Superior temporal gyrus (tissue), 1 donor: ENCODE results near the gene UGT1A8.
"Not testable (repeated sequence)": the region's sequence is repeated elsewhere in the genome, so short reads cannot be mapped to it uniquely, and the experiment has no call there.

Source experiments
- DNase-seq: peaks from one replicate; pipeline ENCODE4 v3.0.0-alpha.2; 2016; ENCODE audit errors: extremely low spot score

Gene UGT1A8

GRCh38 chr2:233686928-233687327, 69.5 kb downstream of the UGT1A8 start:
- DNase-seq, result no peak

DNA sequence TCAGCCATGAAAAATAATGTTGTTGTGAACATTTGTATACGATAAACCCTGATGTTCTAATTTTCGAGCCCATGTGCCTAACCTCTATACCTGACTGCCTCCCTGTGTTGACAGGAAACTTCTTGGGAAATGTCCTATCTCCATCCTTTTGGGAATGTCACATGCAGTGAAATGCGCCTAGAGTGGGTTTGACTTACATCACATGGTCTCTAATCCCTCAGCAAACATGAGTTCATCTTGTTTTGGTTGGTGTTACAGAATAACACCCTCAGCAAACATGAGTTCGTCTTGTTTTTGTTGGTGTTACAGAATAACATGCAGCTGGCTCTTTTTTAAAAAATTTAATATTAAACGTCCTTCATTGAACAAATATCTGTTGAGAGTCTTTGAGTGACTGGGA, 70.9 kb downstream of the UGT1A8 start:
- no peak for DNase-seq

GRCh38 chr2:233689031-233689430, 71.6 kb downstream of the UGT1A8 start:
- DNase-seq, result no peak

DNA sequence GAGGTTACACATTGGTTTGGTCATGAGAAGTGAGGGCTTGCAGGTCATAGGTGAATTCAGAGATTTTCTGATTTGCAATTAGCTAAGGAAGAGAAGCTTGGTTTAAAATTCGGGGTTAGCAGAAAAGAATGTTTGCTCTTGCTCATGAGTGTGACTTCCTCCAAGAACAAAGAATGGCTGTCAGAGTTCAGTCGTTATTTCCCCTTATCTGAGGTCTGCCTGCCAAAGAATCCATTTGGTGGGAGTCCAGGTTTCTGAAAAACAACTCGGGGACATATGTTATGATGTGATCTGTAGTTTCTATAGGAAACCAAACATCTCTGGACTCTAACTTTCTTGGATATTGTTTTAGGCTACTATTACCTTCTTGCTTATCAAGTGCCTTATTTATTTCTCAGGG, 72.1 kb downstream of the UGT1A8 start:
- no peak for DNase-seq

GRCh38 chr2:233690444-233690843, 73.0 kb downstream of the UGT1A8 start:
- DNase-seq, result no peak

DNA sequence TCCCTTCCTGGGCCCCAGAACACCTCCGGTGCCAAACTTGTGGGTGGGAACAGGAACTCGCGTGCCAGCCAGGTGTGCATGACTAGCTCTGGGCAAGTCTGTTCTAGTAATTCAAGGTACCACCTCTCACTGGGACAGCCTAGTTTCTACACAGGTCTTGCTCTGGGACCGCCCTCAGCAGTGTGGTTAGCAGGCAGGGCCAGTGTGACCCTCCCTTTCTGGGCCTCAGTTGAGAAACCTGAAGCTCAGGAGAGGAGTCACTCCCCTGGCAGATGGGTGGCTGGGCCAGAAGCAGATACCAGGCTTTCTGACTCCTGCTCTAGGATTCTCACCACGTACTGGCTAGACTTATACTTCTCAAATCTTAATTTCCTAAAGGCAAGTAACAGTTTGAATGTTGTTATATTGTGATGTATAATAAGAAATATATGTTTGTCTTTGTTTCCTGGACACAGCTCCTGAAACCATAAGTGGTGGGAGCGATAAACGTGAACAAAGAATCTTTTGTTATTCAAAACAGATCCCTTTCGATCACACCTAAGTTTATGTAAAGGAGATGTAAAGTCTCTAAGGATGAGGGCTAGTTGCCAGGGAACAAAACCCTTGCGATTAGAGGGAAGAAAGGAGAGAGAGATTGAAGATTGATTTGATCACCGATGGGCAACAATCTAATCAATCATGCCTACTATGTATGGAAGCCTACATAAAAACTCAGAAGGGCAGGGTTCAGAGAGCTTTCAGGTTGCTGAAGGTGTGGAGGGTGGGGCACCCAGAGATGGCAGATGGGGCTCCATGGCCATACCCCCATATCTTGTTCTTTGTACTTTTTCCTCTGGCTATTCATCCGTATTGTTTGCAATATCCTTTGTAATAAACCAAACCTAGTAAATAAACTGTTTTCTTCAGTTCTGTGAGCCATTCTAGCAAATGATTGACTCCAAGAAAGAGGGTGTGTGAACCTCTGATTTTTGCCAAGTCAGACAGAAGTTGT, 74.3 kb downstream of the UGT1A8 start:
- no peak for DNase-seq

- no peak for DNase-seq
Observed at GRCh38 chr2:233692648-233693047, 75.2 kb downstream of the UGT1A8 start, which contains the start of gene UGT1A6. TSS of gene UGT1A6 (plus strand) at chr2:233692890. CDS start at chr2:233693005, 115 bp downstream.

GRCh38 chr2:233693963-233694362, 76.5 kb downstream of the UGT1A8 start:
- no peak for DNase-seq

DNA sequence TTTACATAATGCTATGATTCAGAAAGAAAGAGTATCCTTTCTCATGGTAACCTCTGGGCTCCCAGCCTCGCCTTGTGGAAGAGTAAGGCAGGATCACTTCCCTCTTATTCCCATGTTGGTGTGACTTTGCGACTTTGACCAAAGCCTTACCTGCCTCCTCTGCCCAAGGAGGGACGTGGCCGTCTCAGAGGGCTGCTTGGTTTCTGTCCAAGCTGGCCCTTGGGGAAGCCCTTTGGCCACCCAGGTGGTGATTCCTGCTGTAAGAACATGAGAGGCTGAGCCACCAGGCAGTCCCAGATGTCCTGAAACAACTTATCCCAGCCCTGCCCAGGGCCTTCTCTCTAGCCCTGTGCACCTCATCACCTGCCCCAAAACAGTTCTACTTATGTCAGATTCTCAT, 81.3 kb downstream of the UGT1A8 start:
- DNase-seq, result no peak

GRCh38 chr2:233699424-233700027, 82.1 kb downstream of the UGT1A8 start:
- no peak for DNase-seq

GRCh38 chr2:233700028-233700635, 82.7 kb downstream of the UGT1A8 start:
- peak; percentile 17 for DNase-seq

GRCh38 chr2:233700842-233701241, 83.4 kb downstream of the UGT1A8 start:
- DNase-seq, result not testable (repeated sequence)

DNA sequence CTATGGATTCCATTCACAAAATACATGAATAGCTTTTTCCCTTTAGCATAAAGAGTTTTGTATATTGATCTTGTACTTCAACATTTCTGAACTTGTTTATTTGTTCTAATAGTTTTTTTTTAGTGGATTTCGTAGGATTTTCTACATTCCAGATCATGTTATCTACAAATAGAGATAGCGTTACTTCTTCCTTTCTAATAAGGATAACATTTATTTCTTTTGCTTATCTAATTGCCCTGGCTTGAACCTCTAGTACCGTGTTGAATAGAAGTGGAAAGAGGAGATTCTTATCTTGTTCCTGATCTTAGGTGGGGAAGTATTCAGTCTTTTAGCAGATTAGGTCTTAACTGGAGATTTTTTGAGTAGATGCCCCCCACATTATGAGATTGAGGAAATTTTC, 84.8 kb downstream of the UGT1A8 start:
- no peak for DNase-seq

DNA sequence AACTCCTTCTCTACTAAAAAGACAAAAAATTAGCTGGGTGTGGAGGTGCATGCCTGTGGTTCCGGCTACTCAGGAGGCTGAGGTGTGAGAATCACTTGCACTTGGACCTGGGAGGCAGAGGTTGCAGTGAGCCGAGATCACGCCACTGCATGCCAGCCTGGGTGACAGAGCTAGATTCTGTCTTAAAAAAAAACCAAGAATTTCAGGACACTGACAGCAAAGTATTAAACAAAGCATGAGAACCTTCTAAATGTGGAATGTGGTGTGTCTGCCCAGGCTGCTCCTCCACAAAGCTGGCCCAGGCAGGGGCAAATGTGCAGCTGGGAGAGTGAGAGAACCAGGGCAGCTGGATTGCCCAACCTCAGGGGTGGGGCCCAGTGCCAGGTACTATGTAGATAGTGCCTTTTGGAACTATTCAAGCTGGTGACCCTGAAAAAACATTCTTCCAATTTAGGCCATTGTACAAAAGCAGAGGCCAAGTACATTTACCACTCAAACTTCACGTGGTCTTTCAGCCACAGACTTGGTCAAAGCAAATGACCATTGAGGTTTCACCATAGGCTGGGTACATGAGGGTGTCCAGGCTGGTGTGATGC, 88.6 kb downstream of the UGT1A8 start:
- no peak for DNase-seq

GRCh38 chr2:233706720-233707119, 89.3 kb downstream of the UGT1A8 start:
- no peak for DNase-seq

DNA sequence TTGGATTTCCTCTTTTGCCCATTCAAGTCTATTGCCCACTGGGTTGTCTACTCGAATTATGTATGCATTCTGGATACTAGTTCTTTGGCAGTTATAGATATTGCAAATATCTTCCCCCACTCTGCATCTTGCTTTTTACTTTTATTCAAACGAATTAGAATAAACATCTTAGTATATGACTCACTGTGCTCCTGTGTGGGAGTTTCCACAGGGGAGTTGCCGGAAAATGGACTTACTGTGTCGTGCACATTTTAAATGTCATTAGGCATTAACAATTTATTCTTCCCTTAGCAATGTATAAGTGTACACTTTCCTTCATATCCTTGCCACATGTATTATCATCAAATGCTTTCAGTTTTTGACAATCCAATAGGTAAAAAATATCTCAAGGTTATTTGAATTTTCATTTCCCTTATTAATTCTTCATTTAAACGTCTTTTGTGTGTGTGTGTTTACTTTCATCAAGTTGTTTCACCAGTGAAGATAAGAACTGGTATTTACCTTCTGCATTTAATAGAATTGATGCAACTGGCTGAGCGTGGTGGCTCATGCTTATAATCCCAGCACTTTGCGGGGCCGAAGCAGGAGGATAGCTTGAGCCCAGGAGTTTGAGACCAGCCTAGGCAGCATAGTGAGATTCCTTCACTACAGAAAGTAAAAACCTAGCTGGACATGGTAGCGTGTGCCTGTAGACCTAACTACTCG, 90.7 kb downstream of the UGT1A8 start:
- DNase-seq, result no peak

DNA sequence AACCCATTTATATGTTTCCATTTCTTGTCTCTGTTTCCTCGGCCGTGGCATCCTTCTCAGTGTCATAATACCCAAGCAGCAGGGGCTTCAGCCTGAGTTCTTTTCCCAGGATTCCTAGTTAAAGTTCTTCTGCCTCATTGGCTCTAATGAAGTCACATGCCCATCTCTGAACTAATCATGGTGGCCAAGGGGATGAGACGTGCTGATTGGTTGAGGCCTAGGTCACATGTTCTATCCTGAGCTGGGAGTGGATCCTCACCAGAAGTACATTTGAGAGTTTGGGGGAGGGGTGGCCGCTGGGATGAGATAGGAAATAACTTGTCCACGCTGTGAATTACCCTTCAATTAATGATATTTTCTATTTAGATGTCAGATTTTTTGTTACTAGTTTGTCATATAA, 91.5 kb downstream of the UGT1A8 start:
- no peak for DNase-seq

- DNase-seq, result peak; percentile 74
Observed at GRCh38 chr2:233711312-233712008, 94.0 kb downstream of the UGT1A8 start.

- DNase-seq, result no peak
Observed at GRCh38 chr2:233712611-233713261, 95.3 kb downstream of the UGT1A8 start, which contains the start of gene UGT1A5. TSS of gene UGT1A5 (plus strand) at chr2:233712907. CDS start at chr2:233712992, 85 bp downstream.

DNA sequence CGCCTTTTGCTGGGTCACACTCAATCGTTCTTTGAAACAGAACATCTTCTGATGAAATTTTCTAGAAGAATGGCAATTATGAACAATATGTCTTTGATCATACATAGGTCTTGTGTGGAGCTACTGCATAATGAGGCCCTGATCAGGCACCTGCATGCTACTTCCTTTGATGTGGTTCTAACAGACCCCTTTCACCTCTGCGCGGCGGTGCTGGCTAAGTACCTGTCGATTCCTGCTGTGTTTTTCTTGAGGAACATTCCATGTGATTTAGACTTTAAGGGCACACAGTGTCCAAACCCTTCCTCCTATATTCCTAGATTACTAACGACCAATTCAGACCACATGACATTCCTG, 95.8 kb downstream of the UGT1A8 start:
- no peak for DNase-seq
